Measurements from ENCODE around the gene PAXIP1. TPM values are rescaled to one million over a fixed set of nuclear protein-coding genes. Genes with fewer than 3 reads are reported as not detected.

PAXIP1 gene
- total RNA-seq, 1 donor from 2014 or later, result 1.7 TPM

- intact Hi-C loops (cut with DNase I), result loop anchor here (10.0 kb wide), 1 partner anchor 635 kb away; the partner anchor contains the start of gene RBM33
- H3K27ac ChIP-seq, result no peak overlapping the region
- TF ChIP-seq CTCF (IDR thresholded peaks at IDR 0.05), result peak in 1 of 3 experiments; percentile 23
- H3K9me3 ChIP-seq, result no peaks in the 10 kb centered on the region
- no peak overlapping the region for H3K4me3 ChIP-seq
- no peak for DNase-seq (ENCODE audit: low spot score in 2 of 2)
- H3K27me3 ChIP-seq, result no peaks in the 10 kb centered on the region
- peaks cover 0 to 6% of the 10 kb centered on the region in 2 donors for H3K36me3 ChIP-seq
- H3K4me1 ChIP-seq, result no peaks in the 10 kb centered on the region
Measured at GRCh38 chr7:155009570-155010157, 6.7 kb upstream of the PAXIP1 start.

DNA sequence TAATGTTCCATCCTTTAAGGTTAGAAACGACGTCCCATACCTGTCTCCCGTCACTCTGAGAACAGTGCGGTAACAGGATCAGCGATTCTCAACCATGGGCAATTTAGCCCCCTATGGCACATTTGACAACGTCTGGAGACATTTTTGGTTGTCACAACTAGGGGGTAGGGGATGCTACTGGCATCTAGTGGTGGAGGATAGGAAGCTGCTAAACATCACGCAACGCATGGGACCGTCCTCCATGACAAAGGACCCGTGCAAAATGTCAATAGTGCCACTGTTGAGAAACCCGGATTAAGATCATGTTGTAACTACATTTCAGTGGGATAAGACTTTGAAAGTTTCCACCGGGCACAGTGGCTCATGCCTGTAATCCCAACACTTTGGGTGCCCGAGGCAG is 5.0 kb upstream of the PAXIP1 start:
- peaks cover 0 to 6% of the 10 kb centered on the region in 2 donors for H3K36me3 ChIP-seq
- no peak for DNase-seq (ENCODE audit: low spot score in 2 of 2)
- H3K4me3 ChIP-seq, result no peak overlapping the region
- H3K27me3 ChIP-seq, result no peaks in the 10 kb centered on the region
- no peaks in the 10 kb centered on the region for H3K4me1 ChIP-seq
- TF ChIP-seq CTCF (IDR thresholded peaks at IDR 0.05), result no peak
- intact Hi-C loops (cut with DNase I), result loop anchor here (10.0 kb wide), 1 partner anchor 637 kb away; the partner anchor contains the start of gene RBM33
- no peaks in the 10 kb centered on the region for H3K9me3 ChIP-seq
- no peak overlapping the region for H3K27ac ChIP-seq

GRCh38 chr7:155003376-155004214 is 671 bp upstream of the PAXIP1 start:
- intact Hi-C loops (cut with DNase I), result loop anchor here (1.0 to 10.0 kb wide), 3 partner anchors 75 to 641 kb away; partner anchors contain the start of genes INSIG1 and RBM33
- DNase-seq (ENCODE audit: low spot score in 2 of 2), result peak; percentile 18 to 85
- no peak for TF ChIP-seq CTCF (IDR thresholded peaks at IDR 0.05)

GRCh38 chr7:155002411-155003091 is 373 bp downstream of the PAXIP1 start:
- intact Hi-C loops (cut with DNase I), result loop anchor here (1.0 to 10.0 kb wide), 3 partner anchors 74 to 642 kb away; partner anchors contain the start of genes INSIG1 and RBM33
- Histone ChIP-seq H3K4me1 (no peaks in the 10 kb centered on the region), H3K27ac (peak overlapping the region in 1 of 2 donors; percentile 36), H3K9me3 (no peaks in the 10 kb centered on the region), H3K4me3 (peak overlapping the region; percentile 80 to 91), H3K36me3 (peaks cover 5 to 11% of the 10 kb centered on the region in 2 donors), H3K27me3 (no peaks in the 10 kb centered on the region)
- DNase-seq (ENCODE audit: low spot score in 2 of 2), result no peak
- TF ChIP-seq CTCF (IDR thresholded peaks at IDR 0.05), result no peak

More at GRCh38 chr7:155003376-155004214, 671 bp upstream of the PAXIP1 start:
- Histone ChIP-seq H3K4me1 (no peaks in the 10 kb centered on the region), H3K36me3 (peaks cover 0 to 6% of the 10 kb centered on the region in 2 donors), H3K9me3 (no peaks in the 10 kb centered on the region), H3K4me3 (peak overlapping the region; percentile 80 to 91), H3K27ac (peak overlapping the region; percentile 78 to 84), H3K27me3 (no peaks in the 10 kb centered on the region)

GRCh38 chr7:155001756-155002410 is 1.0 kb downstream of the PAXIP1 start:
- no peak for DNase-seq (ENCODE audit: low spot score in 2 of 2)
- intact Hi-C loops (cut with DNase I), result loop anchor here (2.0 to 10.0 kb wide), 2 partner anchors 295 to 643 kb away; partner anchors contain the start of genes INSIG1 and RBM33
- no peak overlapping the region for H3K27ac ChIP-seq
- no peak for TF ChIP-seq CTCF (IDR thresholded peaks at IDR 0.05)
- H3K27me3 ChIP-seq, result no peaks in the 10 kb centered on the region
- H3K9me3 ChIP-seq, result no peaks in the 10 kb centered on the region
- H3K4me3 ChIP-seq, result peak overlapping the region; percentile 80 to 91
- H3K36me3 ChIP-seq, result peaks cover 11 to 17% of the 10 kb centered on the region in 2 donors
- H3K4me1 ChIP-seq, result no peaks in the 10 kb centered on the region
